Measurements from ENCODE around the gene MAP3K1.
"Not testable (repeated sequence)": the region's sequence is repeated elsewhere in the genome, so short reads cannot be mapped to it uniquely, and the experiment has no call there.

The MAP3K1 gene

GRCh38 chr5:56814963-56815657 is at the start of gene MAP3K1:
Gene MAP3K1 (plus strand): TSS chr5:56815549. CDS start chr5:56815574, 25 bp downstream.
- POLR2A ChIA-PET = no interaction called here
- DNase-seq (ENCODE audit: low read depth, low spot score) = no peak
- H3K4me3 ChIP-seq (ENCODE audit: low read depth, low read length) = peak within 1 kb of the TSS; percentile 74
- no peak for TF ChIP-seq CTCF (IDR thresholded peaks at IDR 0.05; ENCODE audit: insufficient read depth, low read length, missing control alignments)
- CTCF ChIA-PET = interaction anchor here (0.6 to 1.3 kb wide), 2 partner anchors 22 to 544 kb away, joined by 3 read pairs; no protein-coding TSS in a partner anchor

- POLR2A ChIA-PET = no interaction called here
- no peak for TF ChIP-seq CTCF (IDR thresholded peaks at IDR 0.05; ENCODE audit: insufficient read depth, low read length, missing control alignments)
- DNase-seq (ENCODE audit: low read depth, low spot score) = no peak
- H3K4me3 ChIP-seq (ENCODE audit: low read depth, low read length) = no peak overlapping the region
- CTCF ChIA-PET = no interaction called here
Observed at GRCh38 chr5:56766926-56767325, 48.4 kb upstream of the MAP3K1 start.

- ChIA-PET POLR2A (no interaction called here), CTCF (no interaction called here)
- no peak overlapping the region for H3K4me3 ChIP-seq (ENCODE audit: low read depth, low read length)
- no peak for TF ChIP-seq CTCF (IDR thresholded peaks at IDR 0.05; ENCODE audit: insufficient read depth, low read length, missing control alignments)
- no peak for DNase-seq (ENCODE audit: low read depth, low spot score)
Observed at GRCh38 chr5:56769875-56770604, 45.3 kb upstream of the MAP3K1 start.

- DNase-seq (ENCODE audit: low read depth, low spot score) = no peak
- ChIA-PET CTCF (no interaction called here), POLR2A (no interaction called here)
- no peak for TF ChIP-seq CTCF (IDR thresholded peaks at IDR 0.05; ENCODE audit: insufficient read depth, low read length, missing control alignments)
- no peak overlapping the region for H3K4me3 ChIP-seq (ENCODE audit: low read depth, low read length)
Observed at GRCh38 chr5:56772767-56773166, 42.6 kb upstream of the MAP3K1 start.

- POLR2A ChIA-PET = no interaction called here
- CTCF ChIA-PET = no interaction called here
- no peak for DNase-seq (ENCODE audit: low read depth, low spot score)
- H3K4me3 ChIP-seq (ENCODE audit: low read depth, low read length) = no peak overlapping the region
- TF ChIP-seq CTCF (IDR thresholded peaks at IDR 0.05; ENCODE audit: insufficient read depth, low read length, missing control alignments) = no peak
Observed at GRCh38 chr5:56774957-56775356, 40.4 kb upstream of the MAP3K1 start.

GRCh38 chr5:56776212-56776846 is 39.0 kb upstream of the MAP3K1 start:
- DNase-seq (ENCODE audit: low read depth, low spot score); CTCF ChIA-PET; POLR2A ChIA-PET; H3K4me3 ChIP-seq (ENCODE audit: low read depth, low read length): not testable (repeated sequence)

Measured in AG04449 (cell line).